Testis (tissue), 2 donors: ENCODE measurements around the gene ICE2.

ENCODE experiments used
- POLR2A ChIP-seq: fragments of 450-650 bp; IDR thresholded peaks from one replicate; pipeline ENCODE4 v1.6.1; 2017; ENCODE audit warnings: antibody characterized with exemption, mild to moderate bottlenecking, moderate library complexity
- TF ChIP-seq, protein P1 (sequence below), 3 experiments: fragments of 450-650 bp in 2 of 3; fragments of 200-600 bp in 1 of 3; sonication (generic) in 1 of 3; IDR thresholded peaks; one replicate each; pipeline ENCODE4 v1.5.1; 2016 to 2019; ENCODE audit warnings: antibody characterized with exemption in 3 of 3, mild to moderate bottlenecking in 2 of 3, moderate library complexity in 1 of 3

DNA sequence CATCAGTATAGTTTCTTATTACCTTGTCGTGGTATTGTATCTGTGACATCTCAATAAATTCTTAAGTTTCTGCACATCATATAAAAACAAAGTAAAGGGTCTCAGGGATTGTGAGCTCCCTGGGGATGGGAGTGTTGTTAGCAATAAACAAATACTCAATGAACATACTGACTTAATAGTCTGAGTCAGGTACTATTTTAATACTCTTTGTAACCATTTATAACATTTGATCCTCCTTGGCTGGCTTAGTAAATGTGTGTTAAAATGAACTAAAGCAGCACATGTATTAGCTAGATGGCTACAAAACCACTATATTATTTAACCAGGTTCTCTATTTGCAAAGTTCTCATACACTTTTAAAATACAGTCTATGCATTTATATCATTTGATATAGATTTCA, 1.8 kb downstream of the ICE2 start:
- no peak for TF ChIP-seq POLR2A
- TF ChIP-seq, protein P1, sequence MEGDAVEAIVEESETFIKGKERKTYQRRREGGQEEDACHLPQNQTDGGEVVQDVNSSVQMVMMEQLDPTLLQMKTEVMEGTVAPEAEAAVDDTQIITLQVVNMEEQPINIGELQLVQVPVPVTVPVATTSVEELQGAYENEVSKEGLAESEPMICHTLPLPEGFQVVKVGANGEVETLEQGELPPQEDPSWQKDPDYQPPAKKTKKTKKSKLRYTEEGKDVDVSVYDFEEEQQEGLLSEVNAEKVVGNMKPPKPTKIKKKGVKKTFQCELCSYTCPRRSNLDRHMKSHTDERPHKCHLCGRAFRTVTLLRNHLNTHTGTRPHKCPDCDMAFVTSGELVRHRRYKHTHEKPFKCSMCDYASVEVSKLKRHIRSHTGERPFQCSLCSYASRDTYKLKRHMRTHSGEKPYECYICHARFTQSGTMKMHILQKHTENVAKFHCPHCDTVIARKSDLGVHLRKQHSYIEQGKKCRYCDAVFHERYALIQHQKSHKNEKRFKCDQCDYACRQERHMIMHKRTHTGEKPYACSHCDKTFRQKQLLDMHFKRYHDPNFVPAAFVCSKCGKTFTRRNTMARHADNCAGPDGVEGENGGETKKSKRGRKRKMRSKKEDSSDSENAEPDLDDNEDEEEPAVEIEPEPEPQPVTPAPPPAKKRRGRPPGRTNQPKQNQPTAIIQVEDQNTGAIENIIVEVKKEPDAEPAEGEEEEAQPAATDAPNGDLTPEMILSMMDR (IDR thresholded peaks at IDR 0.05): no peak
